Measurements from ENCODE around the gene SLC25A10.

Gene SLC25A10

GRCh38 chr17:81690066-81690465, 22.0 kb upstream of the SLC25A10 start:
- no peak overlapping the region for H3K9ac ChIP-seq (ENCODE audit: low read length)

GRCh38 chr17:81690549-81690948, 21.5 kb upstream of the SLC25A10 start:
- peaks cover 11% of the 10 kb centered on the region for H3K36me3 ChIP-seq (replicated peaks; ENCODE audit: insufficient read depth, low read length)
- H3K4me1 ChIP-seq (ENCODE audit: low read length): 0 out of 2 replicates have a peak, but pooled peaks cover 2% of the 10 kb centered on the region
- peaks cover 58% of the 10 kb centered on the region for H3K79me2 ChIP-seq (ENCODE audit: low read length)
- H3K9me2 ChIP-seq (replicated peaks; ENCODE audit: insufficient read depth, low read length): no peaks in the 10 kb centered on the region
- no peaks in the 10 kb centered on the region for H3K27me3 ChIP-seq (replicated peaks; ENCODE audit: insufficient read depth, low read length)
- no peak for DNase-seq
- TF ChIP-seq EZH2phosphoT487 (IDR thresholded peaks at IDR 0.05; ENCODE audit: low read length) (no peak), EZH2 (optimal IDR thresholded peaks at IDR 0.05; ENCODE audit: low read depth, low read length) (no peak)
- TF ChIP-seq, protein P1, sequence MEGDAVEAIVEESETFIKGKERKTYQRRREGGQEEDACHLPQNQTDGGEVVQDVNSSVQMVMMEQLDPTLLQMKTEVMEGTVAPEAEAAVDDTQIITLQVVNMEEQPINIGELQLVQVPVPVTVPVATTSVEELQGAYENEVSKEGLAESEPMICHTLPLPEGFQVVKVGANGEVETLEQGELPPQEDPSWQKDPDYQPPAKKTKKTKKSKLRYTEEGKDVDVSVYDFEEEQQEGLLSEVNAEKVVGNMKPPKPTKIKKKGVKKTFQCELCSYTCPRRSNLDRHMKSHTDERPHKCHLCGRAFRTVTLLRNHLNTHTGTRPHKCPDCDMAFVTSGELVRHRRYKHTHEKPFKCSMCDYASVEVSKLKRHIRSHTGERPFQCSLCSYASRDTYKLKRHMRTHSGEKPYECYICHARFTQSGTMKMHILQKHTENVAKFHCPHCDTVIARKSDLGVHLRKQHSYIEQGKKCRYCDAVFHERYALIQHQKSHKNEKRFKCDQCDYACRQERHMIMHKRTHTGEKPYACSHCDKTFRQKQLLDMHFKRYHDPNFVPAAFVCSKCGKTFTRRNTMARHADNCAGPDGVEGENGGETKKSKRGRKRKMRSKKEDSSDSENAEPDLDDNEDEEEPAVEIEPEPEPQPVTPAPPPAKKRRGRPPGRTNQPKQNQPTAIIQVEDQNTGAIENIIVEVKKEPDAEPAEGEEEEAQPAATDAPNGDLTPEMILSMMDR (IDR thresholded peaks at IDR 0.05; ENCODE audit: low read length): no peak
- no peak overlapping the region for H3K27ac ChIP-seq (ENCODE audit: low read length)
- H4K20me1 ChIP-seq (ENCODE audit: insufficient read depth, low read length): no peaks in the 10 kb centered on the region
- no peak overlapping the region for H3K4me2 ChIP-seq (ENCODE audit: low read depth, low read length)
- no peak overlapping the region for H3K4me3 ChIP-seq (ENCODE audit: low read length)
- no peak overlapping the region for H3K9ac ChIP-seq (ENCODE audit: low read length)
- no peaks in the 10 kb centered on the region for H3K9me3 ChIP-seq (replicated peaks; ENCODE audit: insufficient read depth, low read length)
- H2AFZ ChIP-seq (ENCODE audit: low read length): no peak overlapping the region
- no peaks in the 10 kb centered on the region for H3F3A ChIP-seq (ENCODE audit: insufficient read depth, low read length)

More at GRCh38 chr17:81690066-81690465, 22.0 kb upstream of the SLC25A10 start:
- Histone ChIP-seq H3K79me2 (ENCODE audit: low read length) (peaks cover 63% of the 10 kb centered on the region), H3K36me3 (replicated peaks; ENCODE audit: insufficient read depth, low read length) (peaks cover 11% of the 10 kb centered on the region), H3K4me3 (ENCODE audit: low read length) (no peak overlapping the region), H3K27me3 (replicated peaks; ENCODE audit: insufficient read depth, low read length) (no peaks in the 10 kb centered on the region), H3K9me3 (replicated peaks; ENCODE audit: insufficient read depth, low read length) (no peaks in the 10 kb centered on the region), H2AFZ (ENCODE audit: low read length) (no peak overlapping the region), H3K4me2 (ENCODE audit: low read depth, low read length) (no peak overlapping the region), H4K20me1 (ENCODE audit: insufficient read depth, low read length) (no peaks in the 10 kb centered on the region), H3K9me2 (replicated peaks; ENCODE audit: insufficient read depth, low read length) (no peaks in the 10 kb centered on the region), H3K4me1 (ENCODE audit: low read length) (0 out of 2 replicates have a peak, but pooled peaks cover 7% of the 10 kb centered on the region), H3K27ac (ENCODE audit: low read length) (no peak overlapping the region), H3F3A (ENCODE audit: insufficient read depth, low read length) (no peaks in the 10 kb centered on the region)
- TF ChIP-seq EZH2phosphoT487 (IDR thresholded peaks at IDR 0.05; ENCODE audit: low read length) (no peak), EZH2 (optimal IDR thresholded peaks at IDR 0.05; ENCODE audit: low read depth, low read length) (no peak)
- TF ChIP-seq, protein P1 (IDR thresholded peaks at IDR 0.05; ENCODE audit: low read length): no peak
- DNase-seq: no peak

GRCh38 chr17:81691196-81691595, 20.9 kb upstream of the SLC25A10 start:
- Histone ChIP-seq H2AFZ (ENCODE audit: low read length) (no peak overlapping the region), H3K4me2 (ENCODE audit: low read depth, low read length) (no peak overlapping the region), H3K79me2 (ENCODE audit: low read length) (peaks cover 51% of the 10 kb centered on the region), H3K4me3 (ENCODE audit: low read length) (no peak overlapping the region), H3K9me2 (replicated peaks; ENCODE audit: insufficient read depth, low read length) (no peaks in the 10 kb centered on the region), H3F3A (ENCODE audit: insufficient read depth, low read length) (no peaks in the 10 kb centered on the region), H3K27ac (ENCODE audit: low read length) (no peak overlapping the region), H3K27me3 (replicated peaks; ENCODE audit: insufficient read depth, low read length) (no peaks in the 10 kb centered on the region), H3K9me3 (replicated peaks; ENCODE audit: insufficient read depth, low read length) (no peaks in the 10 kb centered on the region), H3K9ac (ENCODE audit: low read length) (no peak overlapping the region), H4K20me1 (ENCODE audit: insufficient read depth, low read length) (no peaks in the 10 kb centered on the region), H3K36me3 (replicated peaks; ENCODE audit: insufficient read depth, low read length) (peaks cover 8% of the 10 kb centered on the region), H3K4me1 (ENCODE audit: low read length) (no peaks in the 10 kb centered on the region)
- no peak for TF ChIP-seq EZH2 (optimal IDR thresholded peaks at IDR 0.05; ENCODE audit: low read depth, low read length)
- no peak for TF ChIP-seq EZH2phosphoT487 (IDR thresholded peaks at IDR 0.05; ENCODE audit: low read length)
- TF ChIP-seq, protein P1 (IDR thresholded peaks at IDR 0.05; ENCODE audit: low read length): no peak
- no peak for DNase-seq

Measured in MM.1S (cell line).